Mucosa of descending colon (tissue), 3 donors: ENCODE results near the gene FAM219A. TPM values are rescaled to one million over a fixed set of nuclear protein-coding genes. Genes with fewer than 3 reads are reported as not detected.
"Not testable (repeated sequence)": the region's sequence is repeated elsewhere in the genome, so short reads cannot be mapped to it uniquely, and the experiment has no call there.

Source experiments
- ATAC-seq: fragments of 200-7000 bp; cut with Tn5 transposase; one replicate; pipeline ENCODE4 v1.9.1; 2020; ENCODE audit warnings: mild to moderate bottlenecking, moderate library complexity
- DNase-seq, 3 donors: peaks; one replicate each; pipeline ENCODE4 v3.0.0-alpha.2; 2020
- H3K36me3 ChIP-seq: fragments of 200-600 bp; one replicate; pipeline ENCODE4 v1.8.0; 2021; ENCODE audit warnings: low read depth, mild to moderate bottlenecking
- H3K4me1 ChIP-seq: fragments of 200-600 bp; one replicate; pipeline ENCODE4 v1.8.0; 2021; ENCODE audit warnings: low read depth, mild to moderate bottlenecking
- H3K4me3 ChIP-seq: fragments of 200-600 bp; one replicate; pipeline ENCODE4 v1.8.0; 2021; ENCODE audit warnings: mild to moderate bottlenecking
- H3K9me3 ChIP-seq: fragments of 200-600 bp; one replicate; pipeline ENCODE4 v1.8.0; 2021; ENCODE audit warnings: mild to moderate bottlenecking
- intact Hi-C, 2 donors: fragments of 100-400 bp; cut with DNase I in 1 of 2; cut with micrococcal nuclease in 1 of 2; formaldehyde crosslinking; loops; one replicate each; pipeline versions ENCODE4 v1.11.0 to v1.11.1; 2022; cut with DNase I, micrococcal nuclease
- total RNA-seq, 3 donors: library from RNA; stranded (reverse); fragmentation: NEBNext Ultra II Directional in 2 of 3; extraction: Animal tissue kit (Norgen Biotek cat#: 25700) in 2 of 3; gene quantifications; one replicate each; pipeline versions ENCODE4 v1.2.1 to v1.2.4, GENCODE V29; 2021 to 2023
- TF ChIP-seq, protein P1 (sequence below): fragments of 200-600 bp; IDR thresholded peaks from one replicate; pipeline ENCODE4 v1.8.0; 2022; ENCODE audit warnings: antibody characterized with exemption, mild to moderate bottlenecking
- donor health status: DM: no; HTN: no; CAD: no; lungs with moderate emphysema.
- donor health status: DM: no; HTN: no; CAD: no.
- donor health status: DM: no; HTN: yes; CAD: no.

FAM219A gene
- total RNA-seq, 3 donors from 2014 or later, result 5.1 to 20.8 (median 8.6) TPM

DNA sequence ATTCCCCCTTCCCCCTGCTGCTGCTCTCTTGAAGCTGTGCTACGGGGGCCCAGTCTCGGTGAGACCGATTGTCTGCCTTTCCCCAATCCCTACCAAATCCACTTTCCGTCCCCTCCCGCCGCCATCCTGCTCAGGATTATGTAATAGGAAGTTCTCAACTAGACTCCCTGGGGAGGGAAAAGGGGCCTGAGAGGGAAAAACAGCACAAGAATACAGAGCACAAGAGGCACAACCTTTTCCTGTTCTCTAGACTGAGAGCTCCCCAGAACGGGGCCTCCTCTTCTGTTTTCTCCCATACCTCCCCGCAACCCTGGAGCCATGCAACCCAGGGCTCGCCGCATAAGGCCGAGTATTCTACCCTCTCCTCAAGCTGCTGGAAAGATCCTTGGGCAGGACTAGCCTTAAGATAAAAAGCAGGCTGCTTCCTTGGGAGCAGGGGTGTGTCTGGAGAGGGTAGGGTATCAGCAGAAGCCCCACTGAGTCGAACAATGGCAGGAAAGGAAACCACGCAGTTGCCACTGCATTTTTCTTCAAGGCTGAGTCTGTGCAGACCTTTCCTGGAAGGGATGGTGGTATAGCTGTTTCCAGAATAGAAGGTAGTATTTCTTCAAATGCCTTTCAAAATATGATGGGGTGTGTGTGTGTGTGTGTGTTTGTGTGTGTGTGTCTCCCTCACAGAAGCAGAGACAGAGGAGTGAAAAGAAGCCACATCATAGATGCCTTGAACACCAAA is 94.6 kb downstream of the FAM219A start:
- no peak for ATAC-seq
- no peaks in the 10 kb centered on the region for H3K4me1 ChIP-seq
- H3K4me3 ChIP-seq, result no peak overlapping the region
- no peaks in the 10 kb centered on the region for H3K36me3 ChIP-seq
- H3K9me3 ChIP-seq, result no peaks in the 10 kb centered on the region
- TF ChIP-seq, protein P1, sequence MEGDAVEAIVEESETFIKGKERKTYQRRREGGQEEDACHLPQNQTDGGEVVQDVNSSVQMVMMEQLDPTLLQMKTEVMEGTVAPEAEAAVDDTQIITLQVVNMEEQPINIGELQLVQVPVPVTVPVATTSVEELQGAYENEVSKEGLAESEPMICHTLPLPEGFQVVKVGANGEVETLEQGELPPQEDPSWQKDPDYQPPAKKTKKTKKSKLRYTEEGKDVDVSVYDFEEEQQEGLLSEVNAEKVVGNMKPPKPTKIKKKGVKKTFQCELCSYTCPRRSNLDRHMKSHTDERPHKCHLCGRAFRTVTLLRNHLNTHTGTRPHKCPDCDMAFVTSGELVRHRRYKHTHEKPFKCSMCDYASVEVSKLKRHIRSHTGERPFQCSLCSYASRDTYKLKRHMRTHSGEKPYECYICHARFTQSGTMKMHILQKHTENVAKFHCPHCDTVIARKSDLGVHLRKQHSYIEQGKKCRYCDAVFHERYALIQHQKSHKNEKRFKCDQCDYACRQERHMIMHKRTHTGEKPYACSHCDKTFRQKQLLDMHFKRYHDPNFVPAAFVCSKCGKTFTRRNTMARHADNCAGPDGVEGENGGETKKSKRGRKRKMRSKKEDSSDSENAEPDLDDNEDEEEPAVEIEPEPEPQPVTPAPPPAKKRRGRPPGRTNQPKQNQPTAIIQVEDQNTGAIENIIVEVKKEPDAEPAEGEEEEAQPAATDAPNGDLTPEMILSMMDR, result no peak
- intact Hi-C loops, result no loop called here
- no peak for DNase-seq

DNA sequence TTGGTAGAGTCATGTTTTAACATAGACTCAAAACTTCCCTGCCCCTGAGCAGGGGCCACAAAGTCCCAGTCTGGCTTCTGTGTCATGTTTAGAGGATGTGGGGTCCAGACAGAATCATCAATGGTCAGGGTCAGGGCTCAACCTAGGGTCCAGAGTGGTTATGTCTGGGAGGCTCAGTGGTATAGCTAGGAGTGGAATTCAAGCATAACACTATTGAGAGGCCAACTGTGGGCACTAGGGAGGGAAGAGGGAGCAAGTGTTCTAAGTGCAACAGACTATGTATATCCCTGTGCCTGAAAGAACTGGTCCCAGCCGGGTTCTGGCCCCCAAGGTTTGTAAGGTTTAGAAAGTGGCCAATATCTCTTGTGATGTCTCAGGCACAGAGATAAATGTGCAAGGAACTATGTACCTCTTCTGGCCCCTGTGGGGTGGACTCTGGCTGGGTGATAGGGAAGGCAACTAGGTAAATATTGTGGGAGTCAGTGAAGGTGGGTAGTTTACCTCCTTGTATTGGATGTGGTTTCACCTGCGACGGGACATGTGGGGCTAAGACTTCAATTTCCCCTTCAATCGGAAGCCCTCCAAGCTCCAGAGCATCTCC is 95.7 kb downstream of the FAM219A start:
- Histone ChIP-seq H3K4me1 (no peaks in the 10 kb centered on the region), H3K9me3 (no peaks in the 10 kb centered on the region), H3K4me3 (no peak overlapping the region), H3K36me3 (no peaks in the 10 kb centered on the region)
- TF ChIP-seq, protein P1, result no peak
- ATAC-seq (no peak), DNase-seq (no peak)
- intact Hi-C loops, result no loop called here

DNA sequence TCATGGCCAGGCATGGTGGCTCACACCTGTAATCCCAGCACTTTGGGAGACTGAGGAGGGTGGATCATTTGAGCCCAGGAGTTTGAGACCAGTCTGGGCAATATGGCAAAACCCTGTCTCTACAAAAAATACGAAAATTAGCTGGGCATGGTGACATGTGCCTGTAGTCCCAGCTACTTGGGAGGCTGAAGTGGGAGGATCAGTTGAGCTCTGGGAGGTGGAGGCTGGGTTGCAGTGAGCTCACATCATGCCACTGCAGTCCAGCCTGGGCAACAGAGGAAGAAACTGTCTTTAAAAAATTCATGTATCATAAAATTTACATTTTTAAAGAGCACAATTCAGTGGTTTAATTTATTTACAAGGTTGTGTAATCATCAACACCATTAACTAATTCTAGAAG is 105.4 kb downstream of the FAM219A start:
- ATAC-seq, intact Hi-C loops, H3K9me3 ChIP-seq, H3K4me1 ChIP-seq, DNase-seq, H3K4me3 ChIP-seq, H3K36me3 ChIP-seq: not testable (repeated sequence)

DNA sequence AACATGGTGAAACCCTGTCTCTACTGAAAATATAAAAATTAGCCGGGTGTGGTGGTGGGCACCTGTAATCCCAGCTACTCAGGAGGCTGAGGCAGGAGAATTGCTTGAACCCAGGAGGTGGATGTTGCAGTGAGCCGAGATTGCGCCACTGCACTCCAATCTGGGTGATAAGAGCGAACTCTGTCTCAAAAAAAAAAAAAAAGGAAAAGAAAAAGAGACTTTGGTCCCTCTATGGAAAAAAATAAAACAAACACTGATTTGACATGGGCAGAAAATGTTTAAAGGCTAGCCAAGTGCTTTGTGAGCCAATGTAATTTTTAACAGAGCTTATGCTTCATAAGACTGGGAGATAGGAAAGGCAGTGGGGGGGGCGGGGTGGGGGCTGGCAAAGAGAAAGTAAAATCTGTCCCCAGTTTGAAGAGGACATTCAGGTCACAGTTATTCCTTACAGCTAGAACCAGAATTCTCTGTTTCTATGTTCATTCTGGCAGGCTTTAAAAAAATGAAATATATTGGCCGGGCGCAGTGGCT is 106.2 kb downstream of the FAM219A start:
- H3K9me3 ChIP-seq, H3K36me3 ChIP-seq, H3K4me1 ChIP-seq, intact Hi-C loops, H3K4me3 ChIP-seq, DNase-seq: not testable (repeated sequence)
- ATAC-seq, result peak; percentile 67

DNA sequence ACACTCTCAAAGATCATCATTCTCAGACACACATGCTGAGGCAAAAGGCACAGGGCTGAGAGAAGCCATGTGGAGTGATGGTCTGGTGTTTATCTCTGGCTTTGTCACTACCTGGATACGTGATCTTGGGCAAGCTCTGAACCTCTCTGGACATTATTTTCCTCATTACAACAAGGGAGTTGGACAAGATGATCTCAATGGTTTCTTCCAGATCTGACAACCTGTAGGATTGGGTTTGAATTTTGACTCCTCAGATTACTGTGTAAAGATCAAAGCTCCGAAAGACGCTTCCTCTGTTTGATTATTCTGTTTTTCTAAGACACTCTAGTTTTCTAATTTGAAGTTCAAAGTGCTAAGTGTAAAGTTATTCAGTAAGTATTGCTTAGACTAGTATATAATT is 109.0 kb downstream of the FAM219A start:
- TF ChIP-seq, protein P1, result no peak
- ATAC-seq (no peak), DNase-seq (no peak)
- intact Hi-C loops, result no loop called here
- no peaks in the 10 kb centered on the region for H3K9me3 ChIP-seq
- H3K4me1 ChIP-seq, result no peaks in the 10 kb centered on the region
- H3K4me3 ChIP-seq, result no peak overlapping the region
- H3K36me3 ChIP-seq, result no peaks in the 10 kb centered on the region

Other genes starting within 250 kb of the FAM219A start
- gene KIF24, start 129.3 kb downstream of the FAM219A start, total RNA-seq, result 1 to 10 TPM; 1.3 to 2.8 (median 1.8) TPM
- gene NUDT2, start 129.0 kb downstream of the FAM219A start, total RNA-seq, result 10 to 100 TPM; 14.9 to 19.9 (median 17.2) TPM
- 10 to 100 TPM; 48.8 to 88.2 (median 63.4) TPM for gene MYORG, start 81.7 kb downstream of the FAM219A start, total RNA-seq
- gene DNAI1, start 235 bp upstream of the FAM219A start, total RNA-seq, result not detected
- 1 to 10 TPM; 1.4 to 2.0 (median 1.5) TPM for gene ENHO, start 64.4 kb upstream of the FAM219A start, total RNA-seq
- 10 to 100 TPM in 1 of 3 donors, 1 to 10 TPM in 2; 1.5 to 14.5 (median 7.7) TPM for gene CNTFR, start 131.2 kb upstream of the FAM219A start, total RNA-seq
- gene RPP25L, start 153.5 kb upstream of the FAM219A start, total RNA-seq, result 10 to 100 TPM; 29.4 to 47.2 (median 39.4) TPM
- gene DCTN3, start 161.9 kb upstream of the FAM219A start, total RNA-seq, result 10 to 100 TPM; 64.4 to 67.1 (median 64.7) TPM
- gene ARID3C, start 170.5 kb upstream of the FAM219A start, total RNA-seq, result not detected
- 10 to 100 TPM; 48.1 to 59.8 (median 49.6) TPM for gene SIGMAR1, start 179.2 kb upstream of the FAM219A start, total RNA-seq
- 10 to 100 TPM; 42.0 to 85.6 (median 63.3) TPM for gene GALT, start 188.1 kb upstream of the FAM219A start, total RNA-seq
- gene IL11RA, start 193.6 kb upstream of the FAM219A start, total RNA-seq, result 10 to 100 TPM; 18.8 to 57.4 (median 41.0) TPM
- not detected for gene CCL27, start 204.1 kb upstream of the FAM219A start, total RNA-seq
- 1 to 10 TPM; 1.3 to 8.7 (median 1.6) TPM for gene CCL19, start 232.7 kb upstream of the FAM219A start, total RNA-seq